A549 (cell line): ENCODE measurements around the gene IMP3.

Experiments used
- EP300 ChIP-seq, 2 experiments: fragments of >200 bp; sonication (Bioruptor Twin); formaldehyde crosslinking; IDR thresholded peaks; 2 replicates in 1 of 2; 3 replicates in 1 of 2; pipeline ENCODE4 v1.6.1; 2016 to 2017
- ESRRA ChIP-seq: fragments of 150-350 bp; IDR thresholded peaks from 2 replicates; pipeline ENCODE4 v1.6.1; 2014; ENCODE audit warnings: mild to moderate bottlenecking, low read length, borderline replicate concordance
- JUNB ChIP-seq: fragments of >200 bp; sonication (Bioruptor Twin); formaldehyde crosslinking; IDR thresholded peaks from 2 replicates; pipeline ENCODE4 v1.6.1; 2016
- PHF8 ChIP-seq: fragments of 200-600 bp; sonication (generic); IDR thresholded peaks from 2 replicates; pipeline ENCODE4 v1.6.1; 2016; ENCODE audit warnings: low read depth, mild to moderate bottlenecking, antibody characterized with exemption, moderate library complexity, borderline replicate concordance
- POLR2AphosphoS2 ChIP-seq: conservative IDR thresholded peaks from 2 replicates; pipeline ENCODE4 v1.6.1; 2012; ENCODE audit warnings: low read length, improper control_type of control experiment, inconsistent platforms
- TP53 ChIP-seq: fragments of 250-450 bp; sonication (Bioruptor Pico); IDR thresholded peaks from 2 replicates; pipeline ENCODE4 v1.5.0; 2021; ENCODE audit warnings: mild to moderate bottlenecking, moderate library complexity
- TF ChIP-seq, protein P1 (sequence below): fragments of 450-650 bp; IDR thresholded peaks from 2 replicates; pipeline ENCODE4 v1.6.1; 2014; ENCODE audit warnings: antibody characterized with exemption
- TF ChIP-seq, protein P2 (sequence below): fragments of >200 bp; sonication (Bioruptor Twin); formaldehyde crosslinking; IDR thresholded peaks from 3 replicates; pipeline ENCODE4 v1.5.1; 2016
- TF ChIP-seq, protein P3 (sequence below): fragments of 200-600 bp; sonication (generic); IDR thresholded peaks from 2 replicates; pipeline ENCODE4 v1.6.1; 2016; ENCODE audit warnings: antibody characterized with exemption, mild to moderate bottlenecking, moderate library complexity

DNA sequence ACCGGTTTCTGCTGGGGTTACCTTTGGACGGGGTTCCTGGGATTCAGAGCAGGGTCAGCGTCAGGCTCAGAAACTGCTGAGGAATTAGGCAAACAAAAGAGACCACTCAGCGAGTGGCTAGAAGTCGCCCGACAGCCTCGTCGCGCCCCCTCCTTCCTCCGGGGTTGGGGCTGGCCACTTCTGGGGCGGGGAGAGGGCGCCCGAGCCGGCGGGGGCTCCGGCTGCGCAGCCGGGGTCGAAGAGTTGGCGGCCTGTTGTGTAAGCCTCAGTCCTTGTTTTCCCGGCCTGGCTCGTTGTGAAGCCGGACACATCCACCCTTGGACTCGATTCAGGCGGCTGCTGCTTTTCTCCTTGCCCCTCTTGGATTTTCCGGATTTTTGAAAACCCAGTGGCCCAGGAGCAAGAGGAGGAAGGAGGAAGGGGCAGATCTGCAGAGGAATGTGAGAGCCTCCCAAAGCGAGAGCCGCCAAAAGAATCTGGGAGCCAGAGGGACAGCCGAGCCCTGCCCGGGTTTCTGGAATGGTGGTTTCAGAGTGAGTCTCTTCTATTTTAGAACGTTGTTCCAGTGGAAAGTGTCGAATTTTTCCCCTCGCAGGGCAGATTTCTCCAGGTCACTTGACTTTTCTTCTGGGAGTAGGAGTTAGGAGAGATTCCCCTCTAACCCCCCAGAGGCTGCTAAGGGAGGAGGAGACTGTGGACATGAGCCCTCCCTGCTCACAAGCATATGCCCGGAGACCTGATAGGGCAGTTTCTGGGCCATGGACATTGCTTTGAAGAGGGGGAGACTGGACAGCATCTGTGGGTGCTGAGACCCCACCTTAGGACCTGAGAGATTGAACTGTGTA, 8.4 kb upstream of the IMP3 start:
- TF ChIP-seq, protein P1, sequence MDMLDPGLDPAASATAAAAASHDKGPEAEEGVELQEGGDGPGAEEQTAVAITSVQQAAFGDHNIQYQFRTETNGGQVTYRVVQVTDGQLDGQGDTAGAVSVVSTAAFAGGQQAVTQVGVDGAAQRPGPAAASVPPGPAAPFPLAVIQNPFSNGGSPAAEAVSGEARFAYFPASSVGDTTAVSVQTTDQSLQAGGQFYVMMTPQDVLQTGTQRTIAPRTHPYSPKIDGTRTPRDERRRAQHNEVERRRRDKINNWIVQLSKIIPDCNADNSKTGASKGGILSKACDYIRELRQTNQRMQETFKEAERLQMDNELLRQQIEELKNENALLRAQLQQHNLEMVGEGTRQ = no peak
- TF ChIP-seq, protein P2, sequence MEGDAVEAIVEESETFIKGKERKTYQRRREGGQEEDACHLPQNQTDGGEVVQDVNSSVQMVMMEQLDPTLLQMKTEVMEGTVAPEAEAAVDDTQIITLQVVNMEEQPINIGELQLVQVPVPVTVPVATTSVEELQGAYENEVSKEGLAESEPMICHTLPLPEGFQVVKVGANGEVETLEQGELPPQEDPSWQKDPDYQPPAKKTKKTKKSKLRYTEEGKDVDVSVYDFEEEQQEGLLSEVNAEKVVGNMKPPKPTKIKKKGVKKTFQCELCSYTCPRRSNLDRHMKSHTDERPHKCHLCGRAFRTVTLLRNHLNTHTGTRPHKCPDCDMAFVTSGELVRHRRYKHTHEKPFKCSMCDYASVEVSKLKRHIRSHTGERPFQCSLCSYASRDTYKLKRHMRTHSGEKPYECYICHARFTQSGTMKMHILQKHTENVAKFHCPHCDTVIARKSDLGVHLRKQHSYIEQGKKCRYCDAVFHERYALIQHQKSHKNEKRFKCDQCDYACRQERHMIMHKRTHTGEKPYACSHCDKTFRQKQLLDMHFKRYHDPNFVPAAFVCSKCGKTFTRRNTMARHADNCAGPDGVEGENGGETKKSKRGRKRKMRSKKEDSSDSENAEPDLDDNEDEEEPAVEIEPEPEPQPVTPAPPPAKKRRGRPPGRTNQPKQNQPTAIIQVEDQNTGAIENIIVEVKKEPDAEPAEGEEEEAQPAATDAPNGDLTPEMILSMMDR = no peak; the same call in 1 of the 3 replicates
- no peak for TF ChIP-seq POLR2AphosphoS2
- no peak for TF ChIP-seq EP300 (IDR thresholded peaks at IDR 0.05)
- no peak for TF ChIP-seq ESRRA
- no peak for TF ChIP-seq PHF8
- TF ChIP-seq, protein P3, sequence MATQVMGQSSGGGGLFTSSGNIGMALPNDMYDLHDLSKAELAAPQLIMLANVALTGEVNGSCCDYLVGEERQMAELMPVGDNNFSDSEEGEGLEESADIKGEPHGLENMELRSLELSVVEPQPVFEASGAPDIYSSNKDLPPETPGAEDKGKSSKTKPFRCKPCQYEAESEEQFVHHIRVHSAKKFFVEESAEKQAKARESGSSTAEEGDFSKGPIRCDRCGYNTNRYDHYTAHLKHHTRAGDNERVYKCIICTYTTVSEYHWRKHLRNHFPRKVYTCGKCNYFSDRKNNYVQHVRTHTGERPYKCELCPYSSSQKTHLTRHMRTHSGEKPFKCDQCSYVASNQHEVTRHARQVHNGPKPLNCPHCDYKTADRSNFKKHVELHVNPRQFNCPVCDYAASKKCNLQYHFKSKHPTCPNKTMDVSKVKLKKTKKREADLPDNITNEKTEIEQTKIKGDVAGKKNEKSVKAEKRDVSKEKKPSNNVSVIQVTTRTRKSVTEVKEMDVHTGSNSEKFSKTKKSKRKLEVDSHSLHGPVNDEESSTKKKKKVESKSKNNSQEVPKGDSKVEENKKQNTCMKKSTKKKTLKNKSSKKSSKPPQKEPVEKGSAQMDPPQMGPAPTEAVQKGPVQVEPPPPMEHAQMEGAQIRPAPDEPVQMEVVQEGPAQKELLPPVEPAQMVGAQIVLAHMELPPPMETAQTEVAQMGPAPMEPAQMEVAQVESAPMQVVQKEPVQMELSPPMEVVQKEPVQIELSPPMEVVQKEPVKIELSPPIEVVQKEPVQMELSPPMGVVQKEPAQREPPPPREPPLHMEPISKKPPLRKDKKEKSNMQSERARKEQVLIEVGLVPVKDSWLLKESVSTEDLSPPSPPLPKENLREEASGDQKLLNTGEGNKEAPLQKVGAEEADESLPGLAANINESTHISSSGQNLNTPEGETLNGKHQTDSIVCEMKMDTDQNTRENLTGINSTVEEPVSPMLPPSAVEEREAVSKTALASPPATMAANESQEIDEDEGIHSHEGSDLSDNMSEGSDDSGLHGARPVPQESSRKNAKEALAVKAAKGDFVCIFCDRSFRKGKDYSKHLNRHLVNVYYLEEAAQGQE = no peak
- TF ChIP-seq TP53 = no peak
- TF ChIP-seq JUNB = no peak
